Measurements from ENCODE around the gene GUCD1.

DNA sequence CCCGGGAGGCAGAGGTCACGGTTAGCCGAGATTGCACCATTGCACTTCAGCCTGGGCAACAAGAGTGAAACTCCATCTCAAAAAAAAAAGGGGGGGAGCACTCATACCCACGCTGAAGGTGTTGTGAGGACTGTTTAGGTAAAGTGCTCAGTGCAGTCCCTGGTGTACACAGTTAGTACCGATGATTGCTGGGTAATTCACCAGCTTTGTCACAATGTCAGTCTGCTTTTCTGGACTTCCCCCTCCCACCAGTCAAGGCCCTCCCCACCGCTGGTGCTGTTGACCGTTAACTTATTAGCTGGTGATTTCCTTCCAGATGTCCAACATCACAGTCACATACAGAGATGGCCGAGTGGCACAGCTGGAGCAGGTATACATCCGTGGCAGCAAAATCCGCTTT lies 12.7 kb upstream of the GUCD1 start:
- TF ChIP-seq EZH2phosphoT487 (IDR thresholded peaks at IDR 0.05; ENCODE audit: borderline replicate concordance, low read depth, low read length) = no peak
- TF ChIP-seq, protein P1, sequence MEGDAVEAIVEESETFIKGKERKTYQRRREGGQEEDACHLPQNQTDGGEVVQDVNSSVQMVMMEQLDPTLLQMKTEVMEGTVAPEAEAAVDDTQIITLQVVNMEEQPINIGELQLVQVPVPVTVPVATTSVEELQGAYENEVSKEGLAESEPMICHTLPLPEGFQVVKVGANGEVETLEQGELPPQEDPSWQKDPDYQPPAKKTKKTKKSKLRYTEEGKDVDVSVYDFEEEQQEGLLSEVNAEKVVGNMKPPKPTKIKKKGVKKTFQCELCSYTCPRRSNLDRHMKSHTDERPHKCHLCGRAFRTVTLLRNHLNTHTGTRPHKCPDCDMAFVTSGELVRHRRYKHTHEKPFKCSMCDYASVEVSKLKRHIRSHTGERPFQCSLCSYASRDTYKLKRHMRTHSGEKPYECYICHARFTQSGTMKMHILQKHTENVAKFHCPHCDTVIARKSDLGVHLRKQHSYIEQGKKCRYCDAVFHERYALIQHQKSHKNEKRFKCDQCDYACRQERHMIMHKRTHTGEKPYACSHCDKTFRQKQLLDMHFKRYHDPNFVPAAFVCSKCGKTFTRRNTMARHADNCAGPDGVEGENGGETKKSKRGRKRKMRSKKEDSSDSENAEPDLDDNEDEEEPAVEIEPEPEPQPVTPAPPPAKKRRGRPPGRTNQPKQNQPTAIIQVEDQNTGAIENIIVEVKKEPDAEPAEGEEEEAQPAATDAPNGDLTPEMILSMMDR (conservative IDR thresholded peaks at IDR 0.05; ENCODE audit: low read length) = no peak

Measured in OCI-LY7 (cell line).